Ovary (tissue), 3 donors: Measurements from ENCODE around the gene ZNF460.

Experiments used
- POLR2A ChIP-seq: fragments of 450-650 bp; IDR thresholded peaks from one replicate; pipeline ENCODE4 v1.6.1; 2017; ENCODE audit warnings: antibody characterized with exemption, mild to moderate bottlenecking, moderate library complexity
- TF ChIP-seq, protein P1 (sequence below), 3 donors: fragments of 450-650 bp in 2 of 3; fragments of 200-600 bp in 1 of 3; IDR thresholded peaks; one replicate each; pipeline versions ENCODE4 v1.5.1 to v1.8.0; 2016 to 2022; ENCODE audit warnings: antibody characterized with exemption in 3 of 3, mild to moderate bottlenecking in 1 of 3
- donor health status: DM: no; HTN: no; CAD: no.

DNA sequence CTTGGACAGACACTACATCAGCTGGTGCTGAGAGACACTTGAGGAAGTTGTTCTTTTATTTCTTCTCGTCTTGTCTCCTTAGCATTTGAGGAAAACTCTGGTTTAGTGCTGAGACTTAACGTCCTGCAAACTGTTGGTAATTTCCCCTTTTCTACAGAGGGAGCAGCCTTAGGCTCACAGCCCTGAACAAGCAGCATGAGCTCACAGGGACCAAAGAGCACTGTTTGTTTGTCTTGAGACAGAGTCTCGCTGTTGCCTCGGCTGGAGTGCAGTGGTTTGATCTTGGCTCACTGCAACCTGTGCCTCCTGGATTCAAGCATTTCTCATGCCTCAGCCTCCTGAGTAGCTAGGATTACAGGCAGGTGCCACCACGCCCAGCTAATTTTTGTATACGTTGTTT, 34.3 kb upstream of the ZNF460 start:
- TF ChIP-seq, protein P1, sequence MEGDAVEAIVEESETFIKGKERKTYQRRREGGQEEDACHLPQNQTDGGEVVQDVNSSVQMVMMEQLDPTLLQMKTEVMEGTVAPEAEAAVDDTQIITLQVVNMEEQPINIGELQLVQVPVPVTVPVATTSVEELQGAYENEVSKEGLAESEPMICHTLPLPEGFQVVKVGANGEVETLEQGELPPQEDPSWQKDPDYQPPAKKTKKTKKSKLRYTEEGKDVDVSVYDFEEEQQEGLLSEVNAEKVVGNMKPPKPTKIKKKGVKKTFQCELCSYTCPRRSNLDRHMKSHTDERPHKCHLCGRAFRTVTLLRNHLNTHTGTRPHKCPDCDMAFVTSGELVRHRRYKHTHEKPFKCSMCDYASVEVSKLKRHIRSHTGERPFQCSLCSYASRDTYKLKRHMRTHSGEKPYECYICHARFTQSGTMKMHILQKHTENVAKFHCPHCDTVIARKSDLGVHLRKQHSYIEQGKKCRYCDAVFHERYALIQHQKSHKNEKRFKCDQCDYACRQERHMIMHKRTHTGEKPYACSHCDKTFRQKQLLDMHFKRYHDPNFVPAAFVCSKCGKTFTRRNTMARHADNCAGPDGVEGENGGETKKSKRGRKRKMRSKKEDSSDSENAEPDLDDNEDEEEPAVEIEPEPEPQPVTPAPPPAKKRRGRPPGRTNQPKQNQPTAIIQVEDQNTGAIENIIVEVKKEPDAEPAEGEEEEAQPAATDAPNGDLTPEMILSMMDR (IDR thresholded peaks at IDR 0.05): no peak
- no peak for TF ChIP-seq POLR2A
